Measurements from ENCODE around the gene GPM6B. TPM values are rescaled to one million over a fixed set of nuclear protein-coding genes. Genes with fewer than 3 reads are reported as not detected.

Gene GPM6B
- total and polyA plus RNA-seq, 8 donors = 0.29 to 67.9 (median 8.3) TPM

DNA sequence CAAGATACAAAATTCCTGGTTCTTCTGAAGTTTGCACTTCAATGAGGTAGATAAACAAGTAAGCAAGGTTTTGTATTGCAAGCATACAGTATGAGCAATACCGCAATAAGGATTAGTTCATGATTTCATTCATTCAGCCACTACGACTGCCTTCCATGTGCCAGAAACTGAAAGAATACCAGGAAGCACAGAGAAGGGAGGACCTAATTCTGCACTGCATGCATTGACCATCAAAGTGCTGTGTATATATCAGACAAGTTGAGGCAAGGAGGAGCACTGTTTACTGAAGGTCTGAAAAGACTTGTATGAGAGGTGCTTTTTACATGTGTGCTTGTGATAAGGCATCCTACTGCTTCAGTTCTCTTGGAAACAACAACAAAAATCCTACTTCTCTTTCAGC, 40.9 kb upstream of the GPM6B start:
- no peak for DNase-seq
- intact Hi-C loops (cut with DNase I; ENCODE audit: low total_unique reads) = no loop called here
- TF ChIP-seq, protein P1, sequence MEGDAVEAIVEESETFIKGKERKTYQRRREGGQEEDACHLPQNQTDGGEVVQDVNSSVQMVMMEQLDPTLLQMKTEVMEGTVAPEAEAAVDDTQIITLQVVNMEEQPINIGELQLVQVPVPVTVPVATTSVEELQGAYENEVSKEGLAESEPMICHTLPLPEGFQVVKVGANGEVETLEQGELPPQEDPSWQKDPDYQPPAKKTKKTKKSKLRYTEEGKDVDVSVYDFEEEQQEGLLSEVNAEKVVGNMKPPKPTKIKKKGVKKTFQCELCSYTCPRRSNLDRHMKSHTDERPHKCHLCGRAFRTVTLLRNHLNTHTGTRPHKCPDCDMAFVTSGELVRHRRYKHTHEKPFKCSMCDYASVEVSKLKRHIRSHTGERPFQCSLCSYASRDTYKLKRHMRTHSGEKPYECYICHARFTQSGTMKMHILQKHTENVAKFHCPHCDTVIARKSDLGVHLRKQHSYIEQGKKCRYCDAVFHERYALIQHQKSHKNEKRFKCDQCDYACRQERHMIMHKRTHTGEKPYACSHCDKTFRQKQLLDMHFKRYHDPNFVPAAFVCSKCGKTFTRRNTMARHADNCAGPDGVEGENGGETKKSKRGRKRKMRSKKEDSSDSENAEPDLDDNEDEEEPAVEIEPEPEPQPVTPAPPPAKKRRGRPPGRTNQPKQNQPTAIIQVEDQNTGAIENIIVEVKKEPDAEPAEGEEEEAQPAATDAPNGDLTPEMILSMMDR (IDR thresholded peaks at IDR 0.05) = no peak
- TF ChIP-seq POLR2A (IDR thresholded peaks at IDR 0.05) (no peak), EP300 (IDR thresholded peaks at IDR 0.05) (no peak), POLR2AphosphoS5 (IDR thresholded peaks at IDR 0.05) (no peak)
- WGBS, 5 donors = 77 to 86% (median 83%) methylated on average over 2 of the region's 2 CpGs
- Histone ChIP-seq H3K4me1 (no peaks in the 10 kb centered on the region), H3K27me3 (peaks cover 0 to 4% (median 0%) of the 10 kb centered on the region in 3 donors), H3K36me3 (no peaks in the 10 kb centered on the region), H3K27ac (no peak overlapping the region), H3K4me3 (no peak overlapping the region), H3K9me3 (no peaks in the 10 kb centered on the region)

GRCh38 chrX:13855689-13856450, 39.0 kb upstream of the GPM6B start:
- intact Hi-C loops (cut with DNase I; ENCODE audit: low total_unique reads) = no loop called here
- Histone ChIP-seq H3K4me3 (no peak overlapping the region), H3K27ac (no peak overlapping the region), H3K27me3 (peaks cover 0 to 4% (median 0%) of the 10 kb centered on the region in 3 donors), H3K36me3 (no peaks in the 10 kb centered on the region), H3K4me1 (no peaks in the 10 kb centered on the region), H3K9me3 (no peaks in the 10 kb centered on the region)
- 80 to 100% (median 89%) methylated on average over 1 of the region's 1 CpG for WGBS, 5 donors
- DNase-seq = no peak
- TF ChIP-seq, protein P1 (IDR thresholded peaks at IDR 0.05) = no peak
- TF ChIP-seq POLR2AphosphoS5 (IDR thresholded peaks at IDR 0.05) = no peak
- no peak for TF ChIP-seq EP300 (IDR thresholded peaks at IDR 0.05)
- TF ChIP-seq POLR2A (IDR thresholded peaks at IDR 0.05) = no peak

DNA sequence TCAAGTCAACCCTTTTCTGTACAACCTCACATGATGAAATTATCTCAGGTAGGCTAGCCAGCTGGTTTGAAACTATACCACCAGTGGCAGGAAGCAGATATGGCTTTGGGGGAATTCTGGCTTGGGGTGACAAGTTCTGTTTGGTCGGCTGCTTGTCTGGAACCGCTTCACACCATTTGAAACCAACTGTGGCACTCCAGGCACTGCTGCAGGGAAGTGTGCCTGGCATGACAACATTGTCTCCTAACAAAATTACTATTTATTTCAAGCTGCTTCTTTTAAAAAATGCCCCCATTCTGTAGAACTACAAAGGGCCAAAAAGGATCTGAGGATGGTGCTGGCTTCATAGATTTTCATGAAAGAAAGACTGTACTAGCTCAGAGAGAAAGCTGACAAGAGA, 37.1 kb upstream of the GPM6B start:
- Histone ChIP-seq H3K27me3 (peaks cover 0 to 4% (median 0%) of the 10 kb centered on the region in 3 donors), H3K27ac (no peak overlapping the region), H3K9me3 (no peaks in the 10 kb centered on the region), H3K4me3 (no peak overlapping the region), H3K4me1 (no peaks in the 10 kb centered on the region), H3K36me3 (no peaks in the 10 kb centered on the region)
- 33 to 75% (median 58%) methylated on average over 2 of the region's 2 CpGs for WGBS, 5 donors
- intact Hi-C loops (cut with DNase I; ENCODE audit: low total_unique reads) = no loop called here
- no peak for DNase-seq
- TF ChIP-seq POLR2A (IDR thresholded peaks at IDR 0.05) (no peak), EP300 (IDR thresholded peaks at IDR 0.05) (no peak), POLR2AphosphoS5 (IDR thresholded peaks at IDR 0.05) (no peak)
- TF ChIP-seq, protein P1 (IDR thresholded peaks at IDR 0.05) = no peak

GRCh38 chrX:13852001-13852695, 35.3 kb upstream of the GPM6B start:
- H3K27ac ChIP-seq = no peak overlapping the region
- no peak overlapping the region for H3K4me3 ChIP-seq
- TF ChIP-seq POLR2AphosphoS5 (IDR thresholded peaks at IDR 0.05) (no peak), POLR2A (IDR thresholded peaks at IDR 0.05) (no peak), EP300 (IDR thresholded peaks at IDR 0.05) (no peak)
- TF ChIP-seq, protein P1 (IDR thresholded peaks at IDR 0.05) = no peak
- intact Hi-C loops (cut with DNase I; ENCODE audit: low total_unique reads) = no loop called here
- no peak for DNase-seq
- WGBS, 5 donors = 55 to 66% (median 61%) methylated on average over 4 of the region's 4 CpGs
- no peaks in the 10 kb centered on the region for H3K9me3 ChIP-seq
- no peaks in the 10 kb centered on the region for H3K4me1 ChIP-seq
- H3K36me3 ChIP-seq = no peaks in the 10 kb centered on the region
- H3K27me3 ChIP-seq = peaks cover 0 to 4% (median 0%) of the 10 kb centered on the region in 3 donors

All from stomach (tissue), 9 donors.